ENCODE results near the gene MEIS2.

DNA sequence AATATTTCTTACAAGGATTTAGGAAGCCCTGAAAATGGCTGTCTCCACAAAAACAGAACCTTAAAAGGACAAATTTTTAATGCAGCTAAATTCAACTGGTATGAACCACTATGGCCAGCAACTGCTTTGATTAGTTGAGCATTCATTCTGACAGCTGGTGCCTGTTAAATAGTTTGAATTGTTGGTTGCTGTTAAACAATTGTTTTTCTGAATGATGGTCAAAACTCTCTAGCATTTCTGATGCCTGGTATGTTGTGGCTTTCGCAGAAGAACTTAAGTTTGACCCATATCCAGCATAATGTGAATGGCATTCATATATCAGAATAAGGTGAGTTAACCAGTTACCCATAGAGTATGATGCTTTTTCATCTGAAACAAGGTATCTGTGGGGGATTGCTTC, 138.4 kb downstream of the MEIS2 start:
- no peak for TF ChIP-seq CTCF (IDR thresholded peaks at IDR 0.05; ENCODE audit: low read depth, low read length)
- TF ChIP-seq POLR2A (IDR thresholded peaks at IDR 0.05; ENCODE audit: extremely low read depth, insufficient read length), result no peak
- TF ChIP-seq MYC (IDR thresholded peaks at IDR 0.05; ENCODE audit: low read depth, low read length), result no peak

Data from NB4 (cell line).